Measurements from ENCODE around the gene NT5C3A.

Gene NT5C3A

GRCh38 chr7:33062782-33063443, 337 bp upstream of the NT5C3A start (continued):
- TF ChIP-seq GLIS2 (tag by site-specific recombination; IDR thresholded peaks at IDR 0.05) (peak; percentile 27; the same call in 1 of the 2 replicates), ZNF354C (tag by site-specific recombination; IDR thresholded peaks at IDR 0.05; ENCODE audit: borderline replicate concordance, low read depth) (no peak), SP7 (tag by site-specific recombination; IDR thresholded peaks at IDR 0.05) (0 out of 2 replicates have a peak, but pooled peaks have one; percentile 21), ZNF768 (tag by site-specific recombination; IDR thresholded peaks at IDR 0.05) (no peak), TCF7L2 (IDR thresholded peaks at IDR 0.05; ENCODE audit: borderline replicate concordance, low read depth, low read length) (no peak), ZFP3 (tag by site-specific recombination; IDR thresholded peaks at IDR 0.05; ENCODE audit: low read depth) (no peak), ZBTB49 (tag by site-specific recombination; IDR thresholded peaks at IDR 0.05; ENCODE audit: low read depth) (no peak), KLF10 (tag by site-specific recombination; IDR thresholded peaks at IDR 0.05) (peak; percentile 72), ZBTB17 (tag by site-specific recombination; IDR thresholded peaks at IDR 0.05) (peak; percentile 65), ZNF18 (tag by site-specific recombination; IDR thresholded peaks at IDR 0.05) (no peak), ZNF837 (tag by site-specific recombination; IDR thresholded peaks at IDR 0.05) (no peak), ZNF558 (tag by site-specific recombination; IDR thresholded peaks at IDR 0.05) (no peak), ZNF311 (tag by site-specific recombination; IDR thresholded peaks at IDR 0.05; ENCODE audit: borderline replicate concordance) (no peak), ZNF529 (tag by site-specific recombination; IDR thresholded peaks at IDR 0.05; ENCODE audit: insufficient replicate concordance) (no peak), ZNF221 (tag by site-specific recombination; IDR thresholded peaks at IDR 0.05; ENCODE audit: borderline replicate concordance) (no peak), SP3 (tag by site-specific recombination; IDR thresholded peaks at IDR 0.05) (peak; percentile 82), ZNF76 (tag by site-specific recombination; IDR thresholded peaks at IDR 0.05; ENCODE audit: borderline replicate concordance, low read depth) (peak; percentile 31; the same call in 1 of the 2 replicates), PATZ1 (tag by site-specific recombination; IDR thresholded peaks at IDR 0.05) (peak; percentile 36; the same call in 1 of the 2 replicates), ZNF48 (tag by site-specific recombination; IDR thresholded peaks at IDR 0.05) (no peak), ZNF488 (tag by site-specific recombination; IDR thresholded peaks at IDR 0.05) (no peak), ZBTB48 (tag by site-specific recombination; IDR thresholded peaks at IDR 0.05) (no peak), ZNF658 (tag by site-specific recombination; IDR thresholded peaks at IDR 0.05) (no peak), ZNF747 (tag by site-specific recombination; IDR thresholded peaks at IDR 0.05) (no peak), ZNF16 (tag by site-specific recombination; IDR thresholded peaks at IDR 0.05; ENCODE audit: low read depth) (no peak)
- TF ChIP-seq, protein P1, sequence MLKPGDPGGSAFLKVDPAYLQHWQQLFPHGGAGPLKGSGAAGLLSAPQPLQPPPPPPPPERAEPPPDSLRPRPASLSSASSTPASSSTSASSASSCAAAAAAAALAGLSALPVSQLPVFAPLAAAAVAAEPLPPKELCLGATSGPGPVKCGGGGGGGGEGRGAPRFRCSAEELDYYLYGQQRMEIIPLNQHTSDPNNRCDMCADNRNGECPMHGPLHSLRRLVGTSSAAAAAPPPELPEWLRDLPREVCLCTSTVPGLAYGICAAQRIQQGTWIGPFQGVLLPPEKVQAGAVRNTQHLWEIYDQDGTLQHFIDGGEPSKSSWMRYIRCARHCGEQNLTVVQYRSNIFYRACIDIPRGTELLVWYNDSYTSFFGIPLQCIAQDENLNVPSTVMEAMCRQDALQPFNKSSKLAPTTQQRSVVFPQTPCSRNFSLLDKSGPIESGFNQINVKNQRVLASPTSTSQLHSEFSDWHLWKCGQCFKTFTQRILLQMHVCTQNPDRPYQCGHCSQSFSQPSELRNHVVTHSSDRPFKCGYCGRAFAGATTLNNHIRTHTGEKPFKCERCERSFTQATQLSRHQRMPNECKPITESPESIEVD (tag by site-specific recombination; IDR thresholded peaks at IDR 0.05): no peak
- TF ChIP-seq, protein P2, sequence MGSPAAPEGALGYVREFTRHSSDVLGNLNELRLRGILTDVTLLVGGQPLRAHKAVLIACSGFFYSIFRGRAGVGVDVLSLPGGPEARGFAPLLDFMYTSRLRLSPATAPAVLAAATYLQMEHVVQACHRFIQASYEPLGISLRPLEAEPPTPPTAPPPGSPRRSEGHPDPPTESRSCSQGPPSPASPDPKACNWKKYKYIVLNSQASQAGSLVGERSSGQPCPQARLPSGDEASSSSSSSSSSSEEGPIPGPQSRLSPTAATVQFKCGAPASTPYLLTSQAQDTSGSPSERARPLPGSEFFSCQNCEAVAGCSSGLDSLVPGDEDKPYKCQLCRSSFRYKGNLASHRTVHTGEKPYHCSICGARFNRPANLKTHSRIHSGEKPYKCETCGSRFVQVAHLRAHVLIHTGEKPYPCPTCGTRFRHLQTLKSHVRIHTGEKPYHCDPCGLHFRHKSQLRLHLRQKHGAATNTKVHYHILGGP (tag by site-specific recombination; IDR thresholded peaks at IDR 0.05): no peak

Measured in HEK293 (cell line).